GM19372 (cell line): Measurements from ENCODE around the gene TIPARP.
"Not testable (repeated sequence)": the region's sequence is repeated elsewhere in the genome, so short reads cannot be mapped to it uniquely, and the experiment has no call there.

Experiments used
- ATAC-seq: cut with Tn5 transposase; IDR thresholded peaks from one replicate; pipeline ENCODE4 v1.9.1; 2021; ENCODE audit warnings: mild to moderate bottlenecking, low read depth, moderate library complexity; ENCODE audit not compliant: unreplicated experiment

The TIPARP gene

DNA sequence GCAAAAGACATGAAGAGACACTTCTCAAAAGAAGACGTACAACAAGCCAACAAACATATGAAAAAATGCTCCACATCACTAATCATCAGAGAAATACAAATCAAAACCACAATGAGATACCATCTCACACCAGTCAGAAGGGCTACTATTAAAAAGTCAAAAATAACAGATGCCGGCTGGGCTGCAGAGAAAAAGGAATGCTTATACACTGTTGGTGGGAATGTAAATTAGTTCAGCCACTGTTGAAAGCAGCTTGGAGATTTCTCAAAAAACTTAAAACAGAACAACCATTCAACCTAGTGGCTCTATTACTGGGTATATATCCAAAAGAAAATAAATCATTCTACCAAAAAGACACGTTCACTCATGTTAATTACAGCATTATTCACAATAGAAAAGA lies 60.3 kb downstream of the TIPARP start:
- ATAC-seq, result not testable (repeated sequence)

DNA sequence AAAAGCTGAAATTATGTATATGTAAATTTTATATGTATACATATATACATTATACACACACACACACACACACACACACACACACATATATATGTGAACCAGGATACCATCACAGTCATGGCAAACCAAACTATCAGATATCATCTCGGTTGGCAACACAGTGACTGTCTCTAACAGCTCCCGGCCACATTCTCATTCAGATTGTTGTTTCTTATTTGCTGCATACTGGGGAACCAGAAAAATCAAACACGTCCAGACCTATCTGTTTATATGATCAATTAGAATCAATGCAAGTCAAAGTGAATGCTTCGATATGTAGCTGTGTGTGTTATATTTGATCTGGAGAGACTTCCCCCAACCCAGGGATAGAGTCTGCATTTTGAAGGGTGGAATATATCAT lies 61.1 kb downstream of the TIPARP start:
- no peak for ATAC-seq

- ATAC-seq, result not testable (repeated sequence)
Observed at GRCh38 chr3:156737049-156737448, 62.7 kb downstream of the TIPARP start.

GRCh38 chr3:156738251-156738650 lies 63.9 kb downstream of the TIPARP start:
- ATAC-seq, result no peak

DNA sequence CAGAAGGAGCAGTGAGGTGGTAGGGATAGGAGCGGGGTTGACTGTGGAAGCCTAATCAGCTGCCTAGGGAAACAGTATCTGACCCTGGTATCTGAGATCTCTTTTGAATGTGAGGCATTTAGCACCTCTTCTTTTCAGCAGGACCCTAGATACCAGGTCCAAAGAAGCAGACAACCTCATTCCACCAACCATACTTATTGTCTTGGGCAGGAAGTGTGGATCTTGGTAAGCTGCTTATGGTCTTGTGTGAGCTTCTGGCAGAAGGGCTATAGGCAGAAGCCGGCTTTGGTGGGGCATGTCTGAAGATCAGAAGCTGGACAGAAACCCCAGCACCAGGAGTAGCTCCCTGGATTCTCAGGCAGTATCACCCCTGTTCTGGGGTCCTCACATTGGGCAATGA lies 65.6 kb downstream of the TIPARP start:
- ATAC-seq, result no peak

DNA sequence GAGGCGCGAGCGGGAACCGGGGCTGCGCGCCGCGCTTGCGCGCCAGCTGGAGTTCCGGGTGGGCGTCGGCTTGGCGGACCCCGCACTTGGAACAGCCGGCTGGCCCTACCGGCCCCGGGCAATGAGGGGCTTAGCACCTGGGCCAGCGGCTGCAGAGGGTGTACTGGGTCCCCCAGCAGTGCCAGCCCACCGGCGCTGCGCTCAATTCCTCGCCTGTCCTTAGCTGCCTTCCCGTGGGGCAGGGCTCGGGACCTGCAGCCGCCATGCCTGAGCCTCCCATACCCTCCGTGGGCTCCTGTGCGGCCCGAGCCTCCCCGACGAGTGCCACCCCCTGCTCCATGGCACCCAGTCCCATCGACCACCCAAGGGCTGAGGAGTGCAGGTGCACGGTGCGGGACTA lies 66.2 kb downstream of the TIPARP start:
- ATAC-seq, result not testable (repeated sequence)

- no peak for ATAC-seq
Observed at GRCh38 chr3:156741935-156742334, 67.5 kb downstream of the TIPARP start.

DNA sequence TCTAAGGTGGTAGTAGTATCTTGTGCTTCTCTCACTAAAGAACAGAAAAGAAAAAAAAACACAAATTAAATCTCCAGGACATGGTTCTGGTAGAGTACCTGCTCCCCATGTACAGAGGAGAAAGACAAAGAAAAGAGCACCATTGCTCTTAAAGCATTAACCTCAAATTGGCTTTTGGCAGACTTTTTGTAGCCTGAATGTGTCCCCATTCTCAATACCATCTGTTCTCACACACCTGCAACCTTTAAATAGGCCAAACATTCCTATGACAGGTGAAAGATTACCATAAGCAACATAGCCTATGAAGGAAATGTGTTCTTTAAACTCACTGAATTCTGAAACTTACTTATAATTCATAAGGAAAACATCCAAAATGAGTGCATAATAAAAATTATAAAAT lies 68.0 kb downstream of the TIPARP start:
- ATAC-seq, result no peak

DNA sequence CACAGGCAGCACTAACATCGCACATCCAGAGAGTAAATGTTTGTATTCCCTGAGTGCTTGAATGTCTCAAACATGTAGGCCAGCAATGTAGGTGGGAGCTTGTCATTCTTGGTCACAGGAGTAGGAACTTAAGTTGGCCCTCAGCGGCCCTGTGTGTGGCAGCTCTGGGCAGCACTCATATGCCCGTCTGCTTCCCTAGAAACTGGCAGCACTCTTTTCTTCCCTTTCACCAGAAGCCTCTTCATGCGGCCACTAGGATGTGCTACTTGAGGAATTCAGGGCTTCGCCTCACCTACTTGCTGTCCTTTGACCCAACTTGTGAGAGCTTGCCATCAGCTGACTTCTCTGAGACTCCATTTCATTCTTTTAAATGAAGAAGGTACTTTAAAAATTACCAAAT lies 69.5 kb downstream of the TIPARP start:
- no peak for ATAC-seq

DNA sequence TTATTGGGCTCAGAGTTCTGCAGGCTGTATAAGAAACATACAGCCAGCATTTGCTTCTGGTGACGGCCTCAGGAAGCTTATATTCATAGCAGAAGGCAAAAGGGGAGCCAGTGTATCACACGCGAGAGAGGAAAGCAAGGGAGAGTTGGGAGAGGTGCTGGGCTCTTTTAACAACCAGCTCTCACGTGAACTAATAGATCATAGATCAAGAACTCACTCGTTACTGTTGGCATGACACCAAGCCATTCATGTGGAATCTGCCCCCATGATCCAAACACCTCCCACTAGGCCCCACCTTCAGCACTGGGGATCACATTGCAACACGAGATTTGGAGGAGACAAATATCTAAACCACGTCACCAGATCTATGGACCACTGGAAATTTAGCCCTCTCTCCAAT lies 70.2 kb downstream of the TIPARP start:
- ATAC-seq, result no peak

GRCh38 chr3:156745766-156746165 lies 71.4 kb downstream of the TIPARP start:
- no peak for ATAC-seq

DNA sequence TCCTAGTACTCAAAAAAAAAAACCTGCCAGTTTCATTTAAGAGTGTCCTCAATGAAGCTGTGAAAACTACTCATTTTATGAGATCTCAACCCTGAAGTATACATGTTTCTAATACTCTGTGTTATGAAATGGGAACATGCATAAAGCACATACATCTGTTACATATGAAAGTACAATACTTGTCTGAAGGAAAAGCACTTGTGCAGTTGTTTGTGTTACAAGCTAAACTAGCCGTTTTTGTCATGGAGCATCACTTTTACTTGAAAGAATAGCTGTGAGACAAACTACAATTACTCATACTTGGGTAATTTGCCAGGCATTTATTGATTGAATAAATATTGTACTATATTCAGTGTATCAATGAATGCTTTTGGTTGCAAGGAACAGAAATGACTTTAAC lies 72.7 kb downstream of the TIPARP start:
- no peak for ATAC-seq

DNA sequence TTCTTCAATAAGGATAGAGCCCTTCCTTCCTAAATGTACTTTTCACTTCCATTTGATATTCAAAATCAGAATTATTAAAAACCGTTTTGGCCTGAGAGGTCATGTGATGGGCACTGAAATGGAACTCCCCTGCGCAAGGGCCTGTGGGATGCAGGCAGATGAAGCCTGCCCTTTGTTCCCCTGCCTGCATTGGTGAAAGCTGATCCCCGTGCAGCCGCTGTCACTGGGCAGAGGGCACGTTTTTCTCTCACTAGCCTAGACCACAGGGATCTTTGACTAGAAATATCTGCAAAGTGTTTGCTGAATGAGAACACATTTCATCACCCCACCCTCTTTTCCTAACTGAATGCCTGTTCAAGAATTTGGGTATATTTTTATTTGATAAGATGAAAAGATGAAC lies 74.9 kb downstream of the TIPARP start:
- ATAC-seq, result no peak

DNA sequence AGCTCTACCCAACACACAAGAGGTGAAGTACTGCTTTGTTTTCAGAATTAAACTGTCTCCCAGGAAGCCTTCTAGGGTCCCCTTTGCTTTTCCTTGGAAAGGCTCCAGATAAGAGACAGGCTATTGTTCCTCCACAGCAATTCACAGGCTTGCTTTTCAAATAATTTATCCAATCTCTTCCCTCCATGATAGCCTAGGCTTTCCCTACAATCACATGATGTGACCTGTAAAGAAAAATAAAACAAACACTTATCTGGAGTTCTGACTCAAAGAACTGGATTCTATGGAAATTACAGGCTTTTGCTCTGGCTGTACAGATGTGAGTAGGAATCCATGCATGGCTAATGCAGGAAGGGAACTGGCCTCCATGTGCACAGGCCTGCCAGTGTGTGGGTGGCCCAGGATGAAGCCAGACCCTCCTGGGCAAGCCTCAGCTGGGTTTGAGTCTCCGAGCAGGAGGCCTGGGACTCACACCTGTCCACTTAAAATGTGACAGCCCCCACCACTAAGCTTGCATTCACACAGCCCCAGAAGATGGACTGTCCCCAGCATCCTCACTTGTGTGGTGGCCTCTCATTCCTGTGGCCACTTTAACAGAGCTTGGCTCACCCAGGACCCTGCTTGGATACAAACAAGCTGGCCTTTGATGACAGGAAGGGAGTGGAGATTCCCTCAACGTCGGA lies 75.9 kb downstream of the TIPARP start:
- no peak for ATAC-seq

- ATAC-seq, result no peak
Observed at GRCh38 chr3:156750874-156751245, 76.5 kb downstream of the TIPARP start.

DNA sequence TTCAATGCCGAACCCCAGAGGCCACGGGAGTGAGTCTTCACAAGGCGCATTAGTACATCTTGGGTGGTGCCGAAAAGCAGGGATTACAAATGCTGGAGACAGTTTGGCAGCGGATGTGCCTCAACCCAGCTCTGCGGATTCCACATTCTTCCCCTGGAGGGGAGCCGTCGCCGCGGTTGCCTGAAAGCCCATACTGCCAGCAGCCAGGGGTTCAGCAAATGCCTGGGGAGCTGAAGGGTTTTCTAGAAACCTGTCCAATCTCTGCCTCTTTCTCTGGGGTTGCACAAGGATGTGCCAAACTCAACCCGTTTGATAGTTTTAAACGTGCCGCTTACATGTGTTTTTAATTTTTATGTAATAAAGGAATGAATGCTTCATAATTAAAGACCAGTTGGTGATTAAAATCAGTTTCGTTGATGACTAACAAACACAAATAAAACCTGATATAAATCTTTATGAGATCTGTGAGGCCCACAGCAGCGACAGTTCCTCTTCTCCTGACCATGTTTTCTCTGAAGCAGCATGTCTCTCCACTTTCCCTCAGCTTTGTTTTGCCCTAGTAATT lies 77.2 kb downstream of the TIPARP start:
- ATAC-seq, result no peak
